IMR-90 (cell line): ENCODE measurements around the gene TBX3. TPM values are rescaled to one million over a fixed set of nuclear protein-coding genes. Genes with fewer than 3 reads are reported as not detected.

Experiments used
- ATAC-seq: fragments of 200-7000 bp; cut with Tn5 transposase; 2 replicates; pipeline ENCODE4 v1.9.1; 2020; ENCODE audit warnings: low read depth, mild to moderate bottlenecking, moderate library complexity
- BruUV-seq: library from RNA; stranded (reverse); fragments of 400-500 nt; replicated peaks from 2 replicates; lab custom pipeline; 2021; lab: Mats Ljungman, UMichigan
- CTCF ChIA-PET: fragments of 300-600 bp; formaldehyde crosslinking; extraction: SDS; loops from one replicate; lab custom pipeline; 2021; ENCODE audit warnings: antibody characterized with exemption; lab: Yijun Ruan, JAX
- POLR2A ChIA-PET: fragments of 300-600 bp; sonication (Branson Sonifier 250); formaldehyde crosslinking; loops from one replicate; lab custom pipeline; 2022; ENCODE audit warnings: antibody characterized with exemption; ENCODE audit not compliant: unreplicated experiment; lab: Charles Lee
- DNase-seq: peaks from one replicate; pipeline ENCODE4 v3.0.0; 2013
- H2AFZ ChIP-seq: replicated peaks from 2 replicates; pipeline ENCODE3; 2013; ENCODE audit warnings: low read length, mild to moderate bottlenecking; ENCODE audit not compliant: poor library complexity
- H2AK5ac ChIP-seq: 2 replicates; pipeline ENCODE4 v1.6.1; 2013; ENCODE audit warnings: low read depth, low read length, inconsistent platforms
- H2AK9ac ChIP-seq: replicated peaks from 2 replicates; pipeline ENCODE3; 2013; ENCODE audit warnings: mild to moderate bottlenecking, low read depth, low read length, moderate library complexity; ENCODE audit not compliant: poor library complexity
- H2BK120ac ChIP-seq: 2 replicates; pipeline ENCODE4 v1.6.1; 2013; ENCODE audit warnings: low read depth, low read length, inconsistent platforms
- H2BK15ac ChIP-seq: 3 replicates; pipeline ENCODE4 v1.6.1; 2013; ENCODE audit warnings: low read depth, low read length, inconsistent platforms
- H2BK20ac ChIP-seq: 2 replicates; pipeline ENCODE4 v1.6.1; 2013; ENCODE audit warnings: low read depth, mild to moderate bottlenecking, inconsistent platforms, low read length, moderate library complexity
- H2BK5ac ChIP-seq: 2 replicates; pipeline ENCODE4 v1.6.1; 2013; ENCODE audit warnings: mild to moderate bottlenecking, low read depth, low read length, inconsistent platforms; ENCODE audit not compliant: poor library complexity, severe bottlenecking
- H3K14ac ChIP-seq: replicated peaks from 2 replicates; pipeline ENCODE4 v1.6.1; 2013; ENCODE audit warnings: low read depth, low read length, inconsistent platforms
- H3K18ac ChIP-seq: 2 replicates; pipeline ENCODE4 v1.6.1; 2013; ENCODE audit warnings: low read depth, low read length, control low read depth
- H3K23ac ChIP-seq: 2 replicates; pipeline ENCODE4 v1.6.1; 2013; ENCODE audit warnings: low read depth, low read length, inconsistent platforms
- H3K27ac ChIP-seq: 2 replicates; pipeline ENCODE4 v1.5.1; 2013; ENCODE audit warnings: mild to moderate bottlenecking, control low read depth, low read length; ENCODE audit not compliant: insufficient read depth
- H3K27me3 ChIP-seq: 2 replicates; pipeline ENCODE4 v1.6.1; 2013; ENCODE audit warnings: low read length; ENCODE audit not compliant: control insufficient read depth, insufficient read depth
- H3K36me3 ChIP-seq: 2 replicates; pipeline ENCODE4 v1.6.1; 2013; ENCODE audit warnings: low read length, mixed read lengths; ENCODE audit not compliant: control insufficient read depth, insufficient read depth
- H3K4ac ChIP-seq: 2 replicates; pipeline ENCODE4 v1.6.1; 2013; ENCODE audit warnings: low read depth, low read length, inconsistent platforms
- H3K4me1 ChIP-seq: 2 replicates; pipeline ENCODE4 v1.6.1; 2013; ENCODE audit warnings: low read length, mixed read lengths; ENCODE audit not compliant: control insufficient read depth, insufficient read depth
- H3K4me2 ChIP-seq: 2 replicates; pipeline ENCODE4 v1.6.1; 2013; ENCODE audit warnings: low read depth, mild to moderate bottlenecking, control low read depth, low read length, moderate library complexity
- H3K4me3 ChIP-seq: 2 replicates; pipeline ENCODE4 v1.5.1; 2013; ENCODE audit warnings: low read depth, mild to moderate bottlenecking, control low read depth, low read length, moderate library complexity; ENCODE audit not compliant: insufficient read depth
- H3K56ac ChIP-seq: 2 replicates; pipeline ENCODE4 v1.6.1; 2013; ENCODE audit warnings: low read length, inconsistent platforms; ENCODE audit not compliant: insufficient read depth; ENCODE audit errors: extremely low read depth
- H3K79me1 ChIP-seq, 2 experiments: 2 replicates each; pipeline ENCODE4 v1.6.1; 2013; ENCODE audit warnings: low read length in 2 of 2, inconsistent platforms in 1 of 2, low read depth in 1 of 2
- H3K9ac ChIP-seq: 2 replicates; pipeline ENCODE4 v1.6.1; 2013; ENCODE audit warnings: low read depth, low read length, control low read depth
- H3K9me1 ChIP-seq: 2 replicates; pipeline ENCODE4 v1.6.1; 2013; ENCODE audit warnings: low read length, inconsistent platforms; ENCODE audit not compliant: insufficient read depth
- H3K9me3 ChIP-seq: 2 replicates; pipeline ENCODE4 v1.6.1; 2013; ENCODE audit warnings: low read length; ENCODE audit not compliant: control insufficient read depth, insufficient read depth
- H4K20me1 ChIP-seq: 2 replicates; pipeline ENCODE4 v1.6.1; 2013; ENCODE audit warnings: low read length, inconsistent platforms; ENCODE audit not compliant: insufficient read depth
- H4K5ac ChIP-seq: 2 replicates; pipeline ENCODE4 v1.6.1; 2013; ENCODE audit warnings: mild to moderate bottlenecking, low read depth, low read length, control low read depth
- H4K8ac ChIP-seq, 2 experiments: 2 replicates each; pipeline ENCODE4 v1.6.1; 2013; ENCODE audit warnings: low read depth in 2 of 2, low read length in 2 of 2, control low read depth in 1 of 2, inconsistent platforms in 1 of 2
- H4K91ac ChIP-seq: 2 replicates; pipeline ENCODE4 v1.6.1; 2013; ENCODE audit warnings: low read depth, low read length, inconsistent platforms; ENCODE audit not compliant: insufficient read depth
- CHD1 ChIP-seq: IDR thresholded peaks from 2 replicates; pipeline ENCODE4 v1.6.1; 2012; ENCODE audit warnings: low read depth, low read length, improper control_type of control experiment
- CTCF ChIP-seq: conservative IDR thresholded peaks from 2 replicates; pipeline ENCODE4 v1.5.1; 2012; ENCODE audit warnings: mild to moderate bottlenecking, low read depth, low read length, improper control_type of control experiment
- ELK1 ChIP-seq: fragments of 150-350 bp; IDR thresholded peaks from 2 replicates; pipeline ENCODE4 v1.6.1; 2016; ENCODE audit warnings: low read depth, mild to moderate bottlenecking, low read length, moderate library complexity, borderline replicate concordance
- FOS ChIP-seq: fragments of 150-350 bp; IDR thresholded peaks from 2 replicates; pipeline ENCODE4 v1.6.1; 2016; ENCODE audit warnings: low read depth, low read length
- MAFK ChIP-seq: IDR thresholded peaks from 2 replicates; pipeline ENCODE4 v1.6.1; 2012; ENCODE audit warnings: low read depth, low read length, improper control_type of control experiment
- MAZ ChIP-seq: IDR thresholded peaks from 2 replicates; pipeline ENCODE4 v1.6.1; 2012; ENCODE audit warnings: low read depth, mild to moderate bottlenecking, low read length, improper control_type of control experiment, moderate library complexity, borderline replicate concordance
- MXI1 ChIP-seq: IDR thresholded peaks from 2 replicates; pipeline ENCODE4 v1.6.1; 2012; ENCODE audit warnings: low read depth, mild to moderate bottlenecking, low read length, moderate library complexity, borderline replicate concordance
- NFE2L2 ChIP-seq: fragments of 150-350 bp; IDR thresholded peaks from 2 replicates; pipeline ENCODE4 v1.6.1; 2016; ENCODE audit warnings: low read depth, mild to moderate bottlenecking, low read length
- RAD21 ChIP-seq: IDR thresholded peaks from 2 replicates; pipeline ENCODE4 v1.6.1; 2012; ENCODE audit warnings: low read length, improper control_type of control experiment
- RFX5 ChIP-seq: IDR thresholded peaks from 2 replicates; pipeline ENCODE4 v1.8.0; 2012; ENCODE audit warnings: low read depth, mild to moderate bottlenecking, low read length, moderate library complexity
- SMC3 ChIP-seq: fragments of 150-350 bp; IDR thresholded peaks from 2 replicates; pipeline ENCODE4 v1.6.1; 2016; ENCODE audit warnings: low read depth, mild to moderate bottlenecking, antibody characterized with exemption, low read length, moderate library complexity
- USF2 ChIP-seq: fragments of 150-350 bp; IDR thresholded peaks from 2 replicates; pipeline ENCODE4 v1.6.1; 2017; ENCODE audit warnings: mild to moderate bottlenecking, antibody characterized with exemption, low read length, low read depth
- WGBS, 2 experiments: methylation state at CpG; one replicate each; pipeline versions ENCODE4 v1.1.5 to v1.1.7; 2013; ENCODE audit warnings: missing lambda C conversion rate in 2 of 2; ENCODE audit not compliant: insufficient read length in 1 of 2; ENCODE audit errors: extremely low coverage in 2 of 2; 5-methylcytosine and 5-hydroxymethylcytosine counted together
- dilution Hi-C: fragments of 300-500 bp; cut with HindIII; formaldehyde crosslinking; loops from one replicate; pipeline ENCODE4 v1.14.3; 2018; ENCODE audit warnings: low sequenced_read_pairs; ENCODE audit not compliant: unreplicated experiment
- in situ Hi-C: fragments of 300-500 bp; cut with MboI; formaldehyde crosslinking; loops from 3 replicates; pipeline ENCODE4 v1.14.3; 2019; ENCODE audit warnings: low sequenced_read_pairs, inconsistent platforms, mixed read lengths
- intact Hi-C: fragments of 100-400 bp; cut with micrococcal nuclease; formaldehyde crosslinking; loops from 2 replicates; pipeline ENCODE4 v1.10.0; 2022
- polyA plus RNA-seq, 3 experiments: library from polyadenylated mRNA; depleted of rRNA; stranded (reverse); fragments of >200 nt; gene quantifications; 2 replicates each; pipeline ENCODE4 v1.2.3, GENCODE V29; 2012; ENCODE audit warnings: low replicate concordance in 1 of 3
- total RNA-seq: library from RNA; depleted of rRNA; stranded (reverse); fragments of >200 nt; gene quantifications from 2 replicates; pipeline ENCODE4 v1.2.3, GENCODE V29; 2012

TBX3 gene
- total and polyA plus RNA-seq, 2 of the 4 experiments (the other 2 are of a cell fraction) = 15.8 to 44.9 TPM

- POLR2A ChIA-PET = no interaction called here
- dilution Hi-C loops (no loop called here), in situ Hi-C loops (loop anchor here (5.0 kb wide), 1 partner anchor 1292 kb away; no protein-coding TSS in a partner anchor), intact Hi-C loops (loop anchor here (1.0 kb wide), 3 partner anchors 1128 to 1322 kb away; no protein-coding TSS in a partner anchor)
- Histone ChIP-seq H3K56ac (no peak overlapping the region), H3K27me3 (peaks cover 11% of the 10 kb centered on the region), H4K8ac (no peak overlapping the region), H2AK9ac (no peak overlapping the region), H2BK15ac (no peak overlapping the region), H3K14ac (no peak overlapping the region), H3K4me1 (no peaks in the 10 kb centered on the region), H4K5ac (no peak overlapping the region), H3K9ac (no peak overlapping the region), H2BK20ac (no peak overlapping the region), H3K36me3 (no peaks in the 10 kb centered on the region), H2AFZ (peak overlapping the region; percentile 59), H2BK5ac (no peak overlapping the region), H3K23ac (no peak overlapping the region), H3K79me1 (no peaks in the 10 kb centered on the region), H4K91ac (no peak overlapping the region), H3K9me1 (0 out of 2 replicates have a peak, but pooled peaks cover 2% of the 10 kb centered on the region), H4K20me1 (no peaks in the 10 kb centered on the region), H3K9me3 (0 out of 2 replicates have a peak, but pooled peaks cover 2% of the 10 kb centered on the region), H3K4me2 (no peak overlapping the region), H2BK120ac (no peak overlapping the region), H3K4ac (no peak overlapping the region), H2AK5ac (no peak overlapping the region), H3K18ac (no peak overlapping the region), H3K27ac (no peak overlapping the region), H3K4me3 (no peak overlapping the region)
- peak; percentile 87 for TF ChIP-seq CTCF
- no peak for TF ChIP-seq ELK1
- TF ChIP-seq FOS = 0 out of 2 replicates have a peak, but pooled peaks have one; percentile 3
- no peak for TF ChIP-seq RFX5
- TF ChIP-seq USF2 = no peak
- peak; percentile 82 for TF ChIP-seq SMC3
- TF ChIP-seq RAD21 = peak; percentile 86
- TF ChIP-seq CHD1 = no peak
- TF ChIP-seq MAFK = no peak
- no peak for TF ChIP-seq NFE2L2
- TF ChIP-seq MAZ = no peak
- no peak for TF ChIP-seq MXI1
- CTCF ChIA-PET = interaction anchor here (0.6 to 2.9 kb wide), 13 partner anchors 9 to 1292 kb away, joined by 3 to 11 read pairs (median 4); no protein-coding TSS in a partner anchor
- no CpG with 5 or more reads among the region's 7 CpGs for WGBS, 2 experiments
- DNase-seq (peak; percentile 72), ATAC-seq (peak; percentile 96)
- no TSS peak for BruUV-seq
These were observed 58.6 kb downstream of the TBX3 start for GRCh38 chr12:114625294-114625851.
